IMR-90 (cell line): Measurements from ENCODE around the gene FAM89B. TPM values are rescaled to one million over a fixed set of nuclear protein-coding genes. Genes with fewer than 3 reads are reported as not detected.

Source experiments
- ATAC-seq: fragments of 200-7000 bp; cut with Tn5 transposase; 2 replicates; pipeline ENCODE4 v1.9.1; 2020; ENCODE audit warnings: low read depth, mild to moderate bottlenecking, moderate library complexity
- BruUV-seq: library from RNA; stranded (reverse); fragments of 400-500 nt; replicated peaks from 2 replicates; lab custom pipeline; 2021; lab: Mats Ljungman, UMichigan
- CTCF ChIA-PET: fragments of 300-600 bp; formaldehyde crosslinking; extraction: SDS; loops from one replicate; lab custom pipeline; 2021; ENCODE audit warnings: antibody characterized with exemption; lab: Yijun Ruan, JAX
- POLR2A ChIA-PET: fragments of 300-600 bp; sonication (Branson Sonifier 250); formaldehyde crosslinking; loops from one replicate; lab custom pipeline; 2022; ENCODE audit warnings: antibody characterized with exemption; ENCODE audit not compliant: unreplicated experiment; lab: Charles Lee
- DNase-seq: peaks from one replicate; pipeline ENCODE4 v3.0.0; 2013
- H2AFZ ChIP-seq: replicated peaks from 2 replicates; pipeline ENCODE3; 2013; ENCODE audit warnings: low read length, mild to moderate bottlenecking; ENCODE audit not compliant: poor library complexity
- H2AK5ac ChIP-seq: 2 replicates; pipeline ENCODE4 v1.6.1; 2013; ENCODE audit warnings: low read depth, low read length, inconsistent platforms
- H2AK9ac ChIP-seq: replicated peaks from 2 replicates; pipeline ENCODE3; 2013; ENCODE audit warnings: mild to moderate bottlenecking, low read depth, low read length, moderate library complexity; ENCODE audit not compliant: poor library complexity
- H2BK120ac ChIP-seq: 2 replicates; pipeline ENCODE4 v1.6.1; 2013; ENCODE audit warnings: low read depth, low read length, inconsistent platforms
- H2BK15ac ChIP-seq: 3 replicates; pipeline ENCODE4 v1.6.1; 2013; ENCODE audit warnings: low read depth, low read length, inconsistent platforms
- H2BK20ac ChIP-seq: 2 replicates; pipeline ENCODE4 v1.6.1; 2013; ENCODE audit warnings: low read depth, mild to moderate bottlenecking, inconsistent platforms, low read length, moderate library complexity
- H2BK5ac ChIP-seq: 2 replicates; pipeline ENCODE4 v1.6.1; 2013; ENCODE audit warnings: mild to moderate bottlenecking, low read depth, low read length, inconsistent platforms; ENCODE audit not compliant: poor library complexity, severe bottlenecking
- H3K14ac ChIP-seq: replicated peaks from 2 replicates; pipeline ENCODE4 v1.6.1; 2013; ENCODE audit warnings: low read depth, low read length, inconsistent platforms
- H3K18ac ChIP-seq: 2 replicates; pipeline ENCODE4 v1.6.1; 2013; ENCODE audit warnings: low read depth, low read length, control low read depth
- H3K23ac ChIP-seq: 2 replicates; pipeline ENCODE4 v1.6.1; 2013; ENCODE audit warnings: low read depth, low read length, inconsistent platforms
- H3K27ac ChIP-seq: 2 replicates; pipeline ENCODE4 v1.5.1; 2013; ENCODE audit warnings: mild to moderate bottlenecking, control low read depth, low read length; ENCODE audit not compliant: insufficient read depth
- H3K27me3 ChIP-seq: 2 replicates; pipeline ENCODE4 v1.6.1; 2013; ENCODE audit warnings: low read length; ENCODE audit not compliant: control insufficient read depth, insufficient read depth
- H3K36me3 ChIP-seq: 2 replicates; pipeline ENCODE4 v1.6.1; 2013; ENCODE audit warnings: low read length, mixed read lengths; ENCODE audit not compliant: control insufficient read depth, insufficient read depth
- H3K4ac ChIP-seq: 2 replicates; pipeline ENCODE4 v1.6.1; 2013; ENCODE audit warnings: low read depth, low read length, inconsistent platforms
- H3K4me1 ChIP-seq: 2 replicates; pipeline ENCODE4 v1.6.1; 2013; ENCODE audit warnings: low read length, mixed read lengths; ENCODE audit not compliant: control insufficient read depth, insufficient read depth
- H3K4me2 ChIP-seq: 2 replicates; pipeline ENCODE4 v1.6.1; 2013; ENCODE audit warnings: low read depth, mild to moderate bottlenecking, control low read depth, low read length, moderate library complexity
- H3K4me3 ChIP-seq: 2 replicates; pipeline ENCODE4 v1.5.1; 2013; ENCODE audit warnings: low read depth, mild to moderate bottlenecking, control low read depth, low read length, moderate library complexity; ENCODE audit not compliant: insufficient read depth
- H3K56ac ChIP-seq: 2 replicates; pipeline ENCODE4 v1.6.1; 2013; ENCODE audit warnings: low read length, inconsistent platforms; ENCODE audit not compliant: insufficient read depth; ENCODE audit errors: extremely low read depth
- H3K79me1 ChIP-seq, 2 experiments: 2 replicates each; pipeline ENCODE4 v1.6.1; 2013; ENCODE audit warnings: low read length in 2 of 2, inconsistent platforms in 1 of 2, low read depth in 1 of 2
- H3K9ac ChIP-seq: 2 replicates; pipeline ENCODE4 v1.6.1; 2013; ENCODE audit warnings: low read depth, low read length, control low read depth
- H3K9me1 ChIP-seq: 2 replicates; pipeline ENCODE4 v1.6.1; 2013; ENCODE audit warnings: low read length, inconsistent platforms; ENCODE audit not compliant: insufficient read depth
- H3K9me3 ChIP-seq: 2 replicates; pipeline ENCODE4 v1.6.1; 2013; ENCODE audit warnings: low read length; ENCODE audit not compliant: control insufficient read depth, insufficient read depth
- H4K20me1 ChIP-seq: 2 replicates; pipeline ENCODE4 v1.6.1; 2013; ENCODE audit warnings: low read length, inconsistent platforms; ENCODE audit not compliant: insufficient read depth
- H4K5ac ChIP-seq: 2 replicates; pipeline ENCODE4 v1.6.1; 2013; ENCODE audit warnings: mild to moderate bottlenecking, low read depth, low read length, control low read depth
- H4K8ac ChIP-seq, 2 experiments: 2 replicates each; pipeline ENCODE4 v1.6.1; 2013; ENCODE audit warnings: low read depth in 2 of 2, low read length in 2 of 2, control low read depth in 1 of 2, inconsistent platforms in 1 of 2
- H4K91ac ChIP-seq: 2 replicates; pipeline ENCODE4 v1.6.1; 2013; ENCODE audit warnings: low read depth, low read length, inconsistent platforms; ENCODE audit not compliant: insufficient read depth
- BHLHE40 ChIP-seq: fragments of 150-350 bp; IDR thresholded peaks from 2 replicates; pipeline ENCODE4 v1.6.1; 2016; ENCODE audit warnings: mild to moderate bottlenecking, low read depth, low read length
- CEBPB ChIP-seq: IDR thresholded peaks from 2 replicates; pipeline ENCODE4 v1.6.1; 2012; ENCODE audit warnings: low read depth, low read length, improper control_type of control experiment
- ELK1 ChIP-seq: fragments of 150-350 bp; IDR thresholded peaks from 2 replicates; pipeline ENCODE4 v1.6.1; 2016; ENCODE audit warnings: low read depth, mild to moderate bottlenecking, low read length, moderate library complexity, borderline replicate concordance
- FOS ChIP-seq: fragments of 150-350 bp; IDR thresholded peaks from 2 replicates; pipeline ENCODE4 v1.6.1; 2016; ENCODE audit warnings: low read depth, low read length
- MAFK ChIP-seq: IDR thresholded peaks from 2 replicates; pipeline ENCODE4 v1.6.1; 2012; ENCODE audit warnings: low read depth, low read length, improper control_type of control experiment
- MAZ ChIP-seq: IDR thresholded peaks from 2 replicates; pipeline ENCODE4 v1.6.1; 2012; ENCODE audit warnings: low read depth, mild to moderate bottlenecking, low read length, improper control_type of control experiment, moderate library complexity, borderline replicate concordance
- MXI1 ChIP-seq: IDR thresholded peaks from 2 replicates; pipeline ENCODE4 v1.6.1; 2012; ENCODE audit warnings: low read depth, mild to moderate bottlenecking, low read length, moderate library complexity, borderline replicate concordance
- NFE2L2 ChIP-seq: fragments of 150-350 bp; IDR thresholded peaks from 2 replicates; pipeline ENCODE4 v1.6.1; 2016; ENCODE audit warnings: low read depth, mild to moderate bottlenecking, low read length
- POLR2A ChIP-seq: IDR thresholded peaks from 2 replicates; pipeline ENCODE4 v1.6.1; 2012; ENCODE audit warnings: mild to moderate bottlenecking, low read depth, low read length
- RCOR1 ChIP-seq: IDR thresholded peaks from 2 replicates; pipeline ENCODE4 v1.6.1; 2012; ENCODE audit warnings: mild to moderate bottlenecking, low read length, improper control_type of control experiment; ENCODE audit not compliant: insufficient replicate concordance
- RFX5 ChIP-seq: IDR thresholded peaks from 2 replicates; pipeline ENCODE4 v1.8.0; 2012; ENCODE audit warnings: low read depth, mild to moderate bottlenecking, low read length, moderate library complexity
- SMC3 ChIP-seq: fragments of 150-350 bp; IDR thresholded peaks from 2 replicates; pipeline ENCODE4 v1.6.1; 2016; ENCODE audit warnings: low read depth, mild to moderate bottlenecking, antibody characterized with exemption, low read length, moderate library complexity
- USF2 ChIP-seq: fragments of 150-350 bp; IDR thresholded peaks from 2 replicates; pipeline ENCODE4 v1.6.1; 2017; ENCODE audit warnings: mild to moderate bottlenecking, antibody characterized with exemption, low read length, low read depth
- WGBS, 2 experiments: methylation state at CpG; one replicate each; pipeline versions ENCODE4 v1.1.5 to v1.1.7; 2013; ENCODE audit warnings: missing lambda C conversion rate in 2 of 2; ENCODE audit not compliant: insufficient read length in 1 of 2; ENCODE audit errors: extremely low coverage in 2 of 2; 5-methylcytosine and 5-hydroxymethylcytosine counted together
- dilution Hi-C: fragments of 300-500 bp; cut with HindIII; formaldehyde crosslinking; loops from one replicate; pipeline ENCODE4 v1.14.3; 2018; ENCODE audit warnings: low sequenced_read_pairs; ENCODE audit not compliant: unreplicated experiment
- in situ Hi-C: fragments of 300-500 bp; cut with MboI; formaldehyde crosslinking; loops from 3 replicates; pipeline ENCODE4 v1.14.3; 2019; ENCODE audit warnings: low sequenced_read_pairs, inconsistent platforms, mixed read lengths
- intact Hi-C: fragments of 100-400 bp; cut with micrococcal nuclease; formaldehyde crosslinking; loops from 2 replicates; pipeline ENCODE4 v1.10.0; 2022
- polyA plus RNA-seq, 3 experiments: library from polyadenylated mRNA; depleted of rRNA; stranded (reverse); fragments of >200 nt; gene quantifications; 2 replicates each; pipeline ENCODE4 v1.2.3, GENCODE V29; 2012; ENCODE audit warnings: low replicate concordance in 1 of 3
- total RNA-seq: library from RNA; depleted of rRNA; stranded (reverse); fragments of >200 nt; gene quantifications from 2 replicates; pipeline ENCODE4 v1.2.3, GENCODE V29; 2012

Gene FAM89B
- total and polyA plus RNA-seq, 2 of the 4 experiments (the other 2 are of a cell fraction) = 12.0 to 65.5 TPM

- TF ChIP-seq POLR2A = no peak
Observed at GRCh38 chr11:65617990-65618751, 45.8 kb downstream of the FAM89B start (continued).

DNA sequence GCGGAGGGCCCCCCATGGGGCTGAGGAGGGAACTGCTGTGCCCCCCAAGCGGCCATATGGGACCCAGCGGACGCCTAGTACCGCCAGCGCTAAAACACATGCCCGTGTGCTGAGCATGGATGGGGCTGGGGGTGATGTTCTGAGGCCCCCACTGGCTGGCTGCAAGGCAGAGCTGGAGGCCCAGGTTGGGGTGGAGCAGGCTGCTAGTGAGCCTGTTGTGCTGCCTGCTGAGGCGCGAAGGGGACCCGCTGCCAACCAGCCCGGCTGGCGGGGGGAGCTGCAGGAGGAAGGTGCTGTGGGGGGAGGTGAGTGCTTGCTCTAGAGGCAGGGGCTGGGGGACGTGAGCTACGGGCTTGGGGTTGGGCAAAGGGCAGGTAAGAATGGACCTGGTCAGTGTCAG lies 46.4 kb downstream of the FAM89B start:
- no peak for DNase-seq
- Histone ChIP-seq H3K23ac (no peak overlapping the region), H3K27ac (no peak overlapping the region), H3K27me3 (no peaks in the 10 kb centered on the region), H2BK5ac (no peak overlapping the region), H3K9me3 (no peaks in the 10 kb centered on the region), H3K79me1 (peaks cover 15 to 43% of the 10 kb centered on the region in 2 experiments), H4K5ac (no peak overlapping the region), H2BK15ac (no peak overlapping the region), H3K9ac (no peak overlapping the region), H2AK5ac (no peak overlapping the region), H4K91ac (no peak overlapping the region), H2AK9ac (no peak overlapping the region), H3K56ac (no peak overlapping the region), H3K9me1 (no peaks in the 10 kb centered on the region), H4K20me1 (peaks cover 21% of the 10 kb centered on the region), H4K8ac (no peak overlapping the region), H2BK20ac (no peak overlapping the region), H2AFZ (no peak overlapping the region), H3K36me3 (peaks cover 51% of the 10 kb centered on the region), H2BK120ac (no peak overlapping the region), H3K4ac (no peak overlapping the region), H3K18ac (no peak overlapping the region), H3K4me2 (no peak overlapping the region), H3K4me1 (peaks cover 3% of the 10 kb centered on the region; the same call in 1 of the 2 replicates), H3K14ac (no peak overlapping the region), H3K4me3 (no peak overlapping the region)
- WGBS, 2 experiments = 92% methylated on average over 2 of the region's 14 CpGs; no CpG with 5 or more reads in 1 of the 2 experiments
- dilution Hi-C loops (no loop called here), intact Hi-C loops (no loop called here), in situ Hi-C loops (no loop called here)
- ChIA-PET POLR2A (no interaction called here), CTCF (no interaction called here)
- no peak for ATAC-seq
- BruUV-seq = no TSS peak
- TF ChIP-seq RFX5 = no peak
- TF ChIP-seq USF2 = no peak
- TF ChIP-seq SMC3 = no peak
- TF ChIP-seq MAFK = no peak
- TF ChIP-seq MAZ = no peak
- no peak for TF ChIP-seq POLR2A
- no peak for TF ChIP-seq ELK1
- no peak for TF ChIP-seq BHLHE40
- TF ChIP-seq RCOR1 = no peak
- TF ChIP-seq FOS = no peak
- TF ChIP-seq CEBPB = no peak
- no peak for TF ChIP-seq MXI1
- no peak for TF ChIP-seq NFE2L2
